Measurements from ENCODE around the gene USP2.

Gene USP2

DNA sequence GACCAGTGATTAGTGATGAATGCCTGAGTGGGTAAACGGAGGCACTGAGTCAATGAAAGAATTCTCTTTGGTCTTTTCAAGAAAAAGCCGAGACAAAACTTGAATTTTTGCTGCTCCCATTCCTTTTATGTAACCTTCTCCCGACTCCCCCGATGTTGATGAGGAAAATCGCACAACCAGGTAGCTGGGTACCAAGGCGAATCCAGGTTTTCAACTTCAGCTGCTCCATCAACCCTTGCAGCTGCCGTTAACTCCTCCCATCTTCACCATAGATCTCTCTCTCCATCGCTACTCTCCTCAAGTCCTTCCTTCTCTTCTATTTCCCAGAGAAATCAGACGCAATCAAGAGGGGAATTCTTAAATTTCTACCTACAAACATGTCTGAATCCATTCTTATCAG is 611 bp upstream of the USP2 start:
- H3K4me1 ChIP-seq (ENCODE audit: control insufficient read depth, insufficient read depth, low read length), result peaks cover 12% of the 10 kb centered on the region
- no peaks in the 10 kb centered on the region for H3K27me3 ChIP-seq (ENCODE audit: control insufficient read depth, insufficient read depth, low read length)
- no peak overlapping the region for H3K9ac ChIP-seq (ENCODE audit: low read length)
- H3K27ac ChIP-seq (ENCODE audit: low read depth, low read length), result no peak overlapping the region
- H3K4me3 ChIP-seq (ENCODE audit: low read length), result peak overlapping the region; percentile 81
- no peaks in the 10 kb centered on the region for H3K36me3 ChIP-seq (ENCODE audit: control insufficient read depth, insufficient read depth, low read length)

DNA sequence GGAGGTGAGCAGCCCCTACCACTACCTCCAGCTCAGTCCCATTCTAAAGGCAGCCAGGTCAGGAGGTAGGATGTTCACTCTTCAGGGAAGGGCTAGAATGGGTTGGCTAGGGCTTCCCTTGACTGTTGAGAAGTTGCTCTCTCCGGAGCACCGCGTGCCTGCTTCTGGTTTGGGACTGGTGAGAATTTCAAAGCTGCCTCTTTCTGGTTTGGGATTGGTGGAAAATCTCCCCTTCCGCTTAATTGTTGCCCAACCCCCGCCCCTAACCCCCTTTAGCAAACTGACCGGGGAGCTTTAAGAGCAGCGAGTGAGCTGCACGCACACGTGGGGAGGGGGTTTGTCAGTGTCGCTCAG is 686 bp downstream of the USP2 start:
- H3K27ac ChIP-seq (ENCODE audit: low read depth, low read length), result no peak overlapping the region
- H3K4me1 ChIP-seq (ENCODE audit: control insufficient read depth, insufficient read depth, low read length), result peaks cover 12% of the 10 kb centered on the region
- peak overlapping the region; percentile 81 for H3K4me3 ChIP-seq (ENCODE audit: low read length)
- H3K36me3 ChIP-seq (ENCODE audit: control insufficient read depth, insufficient read depth, low read length), result no peaks in the 10 kb centered on the region
- H3K27me3 ChIP-seq (ENCODE audit: control insufficient read depth, insufficient read depth, low read length), result no peaks in the 10 kb centered on the region
- peak overlapping the region; percentile 3 for H3K9ac ChIP-seq (ENCODE audit: low read length)

GRCh38 chr11:119380160-119380826 is 1.2 kb downstream of the USP2 start:
- H3K36me3 ChIP-seq (ENCODE audit: control insufficient read depth, insufficient read depth, low read length), result no peaks in the 10 kb centered on the region
- H3K27ac ChIP-seq (ENCODE audit: low read depth, low read length), result no peak overlapping the region
- no peaks in the 10 kb centered on the region for H3K27me3 ChIP-seq (ENCODE audit: control insufficient read depth, insufficient read depth, low read length)
- H3K4me1 ChIP-seq (ENCODE audit: control insufficient read depth, insufficient read depth, low read length), result peaks cover 12% of the 10 kb centered on the region
- no peak overlapping the region for H3K4me3 ChIP-seq (ENCODE audit: low read length)
- H3K9ac ChIP-seq (ENCODE audit: low read length), result no peak overlapping the region

GRCh38 chr11:119378851-119379465 is 2.5 kb downstream of the USP2 start:
- Histone ChIP-seq H3K27me3 (ENCODE audit: control insufficient read depth, insufficient read depth, low read length) (no peaks in the 10 kb centered on the region), H3K4me3 (ENCODE audit: low read length) (no peak overlapping the region), H3K9ac (ENCODE audit: low read length) (no peak overlapping the region), H3K27ac (ENCODE audit: low read depth, low read length) (no peak overlapping the region), H3K4me1 (ENCODE audit: control insufficient read depth, insufficient read depth, low read length) (peaks cover 12% of the 10 kb centered on the region), H3K36me3 (ENCODE audit: control insufficient read depth, insufficient read depth, low read length) (no peaks in the 10 kb centered on the region)

DNA sequence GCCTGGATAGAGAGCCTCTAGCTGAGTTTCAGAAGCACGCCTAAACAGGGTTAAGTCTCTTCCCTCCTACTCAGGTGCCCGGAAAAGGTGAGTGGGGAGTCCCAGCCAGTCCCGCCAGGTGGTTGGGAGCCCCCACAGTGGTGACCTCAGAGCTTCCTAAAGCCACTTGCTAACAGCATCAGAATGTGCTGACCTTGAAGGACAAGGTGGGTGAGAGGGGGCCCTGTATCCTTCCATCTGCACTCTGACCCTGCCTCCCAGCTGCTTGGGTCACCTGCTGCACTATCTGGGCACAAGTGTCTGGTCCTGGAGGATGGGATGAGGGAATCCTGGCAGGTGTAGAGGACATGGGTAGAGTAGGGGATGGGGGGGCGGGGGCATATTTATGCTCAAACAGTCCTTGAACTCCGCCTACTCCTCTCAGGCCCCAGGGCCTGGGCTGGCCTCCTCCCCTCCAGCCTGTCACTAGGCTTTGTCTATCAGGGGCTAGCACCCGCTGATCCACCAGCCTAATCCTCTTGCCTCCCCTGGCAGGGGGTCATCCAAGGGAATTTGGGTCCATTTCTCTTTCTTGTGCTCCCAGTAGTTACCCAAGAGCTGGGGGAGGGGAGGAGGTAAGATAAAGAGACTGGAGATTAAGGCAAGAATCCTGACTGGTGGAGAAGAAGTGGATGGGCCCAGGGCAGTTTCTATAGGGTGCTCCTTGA is 3.4 kb downstream of the USP2 start:
- no peak overlapping the region for H3K9ac ChIP-seq (ENCODE audit: low read length)
- H3K36me3 ChIP-seq (ENCODE audit: control insufficient read depth, insufficient read depth, low read length), result no peaks in the 10 kb centered on the region
- H3K4me1 ChIP-seq (ENCODE audit: control insufficient read depth, insufficient read depth, low read length), result peaks cover 12% of the 10 kb centered on the region
- no peak overlapping the region for H3K4me3 ChIP-seq (ENCODE audit: low read length)
- H3K27me3 ChIP-seq (ENCODE audit: control insufficient read depth, insufficient read depth, low read length), result no peaks in the 10 kb centered on the region
- H3K27ac ChIP-seq (ENCODE audit: low read depth, low read length), result no peak overlapping the region

- H3K4me1 ChIP-seq (ENCODE audit: control insufficient read depth, insufficient read depth, low read length), result peaks cover 12% of the 10 kb centered on the region
Observed at GRCh38 chr11:119377112-119377901, 4.2 kb downstream of the USP2 start.

GRCh38 chr11:119376197-119376847 is 5.2 kb downstream of the USP2 start:
- Histone ChIP-seq H3K27ac (ENCODE audit: low read depth, low read length) (peak overlapping the region; percentile 79), H3K9ac (ENCODE audit: low read length) (no peak overlapping the region), H3K4me1 (ENCODE audit: control insufficient read depth, insufficient read depth, low read length) (peaks cover 5% of the 10 kb centered on the region), H3K36me3 (ENCODE audit: control insufficient read depth, insufficient read depth, low read length) (no peaks in the 10 kb centered on the region), H3K27me3 (ENCODE audit: control insufficient read depth, insufficient read depth, low read length) (no peaks in the 10 kb centered on the region), H3K4me3 (ENCODE audit: low read length) (no peak overlapping the region)

More at GRCh38 chr11:119377112-119377901, 4.2 kb downstream of the USP2 start:
- no peaks in the 10 kb centered on the region for H3K27me3 ChIP-seq (ENCODE audit: control insufficient read depth, insufficient read depth, low read length)
- no peak overlapping the region for H3K4me3 ChIP-seq (ENCODE audit: low read length)
- H3K36me3 ChIP-seq (ENCODE audit: control insufficient read depth, insufficient read depth, low read length), result no peaks in the 10 kb centered on the region
- no peak overlapping the region for H3K9ac ChIP-seq (ENCODE audit: low read length)
- no peak overlapping the region for H3K27ac ChIP-seq (ENCODE audit: low read depth, low read length)

DNA sequence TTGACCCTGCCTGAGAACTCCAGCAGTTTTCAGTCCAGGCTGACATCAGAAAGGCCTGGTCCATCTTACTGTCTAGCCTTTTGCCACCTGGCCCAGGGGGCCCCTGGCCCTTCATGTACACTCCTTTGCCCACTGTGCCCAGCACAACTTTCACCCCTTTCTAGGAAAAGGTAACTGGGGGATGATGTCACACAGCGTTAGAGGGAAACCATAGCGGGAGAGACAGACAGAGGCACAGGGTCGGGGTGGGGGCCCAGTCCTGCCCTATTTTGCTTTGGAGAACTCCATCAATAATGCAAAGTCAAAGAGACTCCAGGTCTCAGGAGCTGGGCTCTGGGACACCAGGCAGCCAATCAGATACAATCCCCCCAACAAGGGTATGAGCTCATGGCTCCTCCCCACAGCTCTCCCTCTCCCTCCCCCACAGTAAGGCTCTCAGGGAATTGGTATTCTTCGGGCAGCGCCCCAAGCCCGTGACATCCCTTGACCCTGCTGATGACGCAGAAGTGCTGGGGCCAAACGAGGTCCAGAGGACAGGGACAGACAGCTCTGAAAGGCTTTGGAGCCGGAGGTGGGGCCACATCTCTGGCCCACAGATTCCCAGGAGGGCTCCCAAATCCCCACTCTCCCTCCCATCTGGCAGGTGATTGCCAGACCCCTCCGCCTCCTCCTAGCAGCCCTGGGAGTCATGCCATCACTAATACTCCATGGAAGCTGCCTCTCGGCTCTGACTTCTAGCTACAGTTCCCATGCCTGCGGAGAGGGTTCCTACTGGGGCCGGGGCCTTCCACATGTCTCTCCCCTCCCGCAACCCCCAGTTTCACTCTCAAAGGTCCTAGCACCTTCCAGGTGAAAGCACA is 5.9 kb downstream of the USP2 start:
- no peaks in the 10 kb centered on the region for H3K36me3 ChIP-seq (ENCODE audit: control insufficient read depth, insufficient read depth, low read length)
- H3K27ac ChIP-seq (ENCODE audit: low read depth, low read length), result peak overlapping the region; percentile 79
- H3K4me1 ChIP-seq (ENCODE audit: control insufficient read depth, insufficient read depth, low read length), result no peaks in the 10 kb centered on the region
- no peaks in the 10 kb centered on the region for H3K27me3 ChIP-seq (ENCODE audit: control insufficient read depth, insufficient read depth, low read length)
- no peak overlapping the region for H3K4me3 ChIP-seq (ENCODE audit: low read length)
- no peak overlapping the region for H3K9ac ChIP-seq (ENCODE audit: low read length)

DNA sequence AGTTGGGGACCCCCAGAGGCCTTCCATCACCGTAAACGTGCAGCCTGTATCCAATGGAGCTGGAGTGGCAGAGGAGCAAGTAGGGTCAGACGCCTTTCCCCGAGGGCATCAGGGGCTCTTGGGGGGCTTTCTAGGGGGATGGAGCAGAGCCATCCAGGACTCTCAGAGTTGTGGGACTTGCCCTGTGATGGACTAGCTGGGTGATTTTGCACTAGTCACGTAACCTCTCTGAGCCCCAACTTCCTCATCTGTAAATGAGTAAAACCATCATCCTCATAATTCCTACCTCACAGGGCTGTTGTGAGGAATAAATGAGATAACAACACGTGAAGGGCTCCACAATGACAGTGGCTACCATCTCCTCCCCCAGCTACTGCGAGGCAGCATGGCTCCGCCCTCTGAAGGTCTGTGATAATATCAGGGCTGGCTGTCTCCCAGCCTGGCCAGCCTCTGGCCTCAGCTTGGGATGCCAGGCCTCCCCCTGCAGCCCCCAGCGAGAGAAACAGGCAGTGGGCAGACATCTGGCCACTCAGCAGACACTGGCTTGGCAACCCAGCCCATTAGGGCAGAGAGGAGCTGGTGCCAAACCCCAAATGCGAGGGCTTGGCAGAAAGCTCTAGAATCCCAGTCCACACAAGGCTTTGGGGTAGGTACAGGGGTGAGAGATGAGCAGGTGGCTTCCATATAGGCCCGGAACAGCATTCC is 6.7 kb downstream of the USP2 start:
- peak overlapping the region; percentile 78 for H3K27ac ChIP-seq (ENCODE audit: low read depth, low read length)
- no peak overlapping the region for H3K9ac ChIP-seq (ENCODE audit: low read length)
- no peak overlapping the region for H3K4me3 ChIP-seq (ENCODE audit: low read length)
- H3K27me3 ChIP-seq (ENCODE audit: control insufficient read depth, insufficient read depth, low read length), result no peaks in the 10 kb centered on the region
- no peaks in the 10 kb centered on the region for H3K4me1 ChIP-seq (ENCODE audit: control insufficient read depth, insufficient read depth, low read length)
- no peaks in the 10 kb centered on the region for H3K36me3 ChIP-seq (ENCODE audit: control insufficient read depth, insufficient read depth, low read length)

DNA sequence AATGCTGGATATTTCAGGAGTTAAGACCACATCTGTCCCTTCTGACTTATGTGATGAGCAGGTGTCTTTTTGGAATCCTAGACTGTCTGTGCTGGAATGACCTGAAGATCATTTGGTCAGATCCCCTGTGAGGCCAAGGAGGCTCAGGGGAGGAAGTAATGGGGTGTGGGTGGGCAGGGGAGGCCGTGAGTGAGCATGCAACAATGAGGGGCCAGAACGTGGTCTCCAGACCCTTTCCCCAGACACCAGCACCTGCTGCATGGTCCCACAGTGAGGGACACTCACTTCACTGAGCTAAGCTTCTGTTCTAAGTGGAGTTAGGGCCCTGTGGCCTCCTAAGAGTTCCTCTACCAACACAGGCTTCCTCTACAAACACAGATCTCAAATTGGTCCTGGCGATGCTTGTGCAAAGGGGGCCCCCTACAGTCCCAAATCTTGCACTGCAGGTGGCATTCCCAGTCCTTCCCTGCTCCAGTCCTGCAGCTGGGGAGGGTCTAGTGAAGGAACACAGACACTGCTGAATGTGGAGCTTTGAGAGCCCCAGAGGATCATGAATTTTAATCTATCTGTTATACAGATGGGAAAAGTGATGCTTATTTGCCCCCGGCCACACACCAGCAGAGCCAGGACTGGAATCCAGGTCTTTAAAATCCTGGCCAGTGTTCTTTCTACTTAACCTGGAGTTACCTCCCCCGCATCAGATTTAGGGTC is 7.4 kb downstream of the USP2 start:
- Histone ChIP-seq H3K4me1 (ENCODE audit: control insufficient read depth, insufficient read depth, low read length) (no peaks in the 10 kb centered on the region), H3K4me3 (ENCODE audit: low read length) (no peak overlapping the region), H3K27ac (ENCODE audit: low read depth, low read length) (no peak overlapping the region), H3K36me3 (ENCODE audit: control insufficient read depth, insufficient read depth, low read length) (no peaks in the 10 kb centered on the region), H3K27me3 (ENCODE audit: control insufficient read depth, insufficient read depth, low read length) (no peaks in the 10 kb centered on the region), H3K9ac (ENCODE audit: low read length) (no peak overlapping the region)

All from rectal smooth muscle tissue (tissue), 1 donor.